IPS-20b (cell line): ENCODE measurements around the gene SPATS2L.

Experiments used
- H3K27ac ChIP-seq: one replicate; pipeline ENCODE4 v1.5.1; 2013; ENCODE audit warnings: low read length
- H3K27me3 ChIP-seq: 2 replicates; pipeline ENCODE4 v1.6.1; 2013; ENCODE audit warnings: mild to moderate bottlenecking, low read length, inconsistent platforms; ENCODE audit not compliant: insufficient read depth
- H3K36me3 ChIP-seq: 2 replicates; pipeline ENCODE4 v1.6.1; 2013; ENCODE audit warnings: low read depth, mild to moderate bottlenecking, inconsistent platforms, low read length, moderate library complexity; ENCODE audit not compliant: insufficient read depth
- H3K4me1 ChIP-seq: 2 replicates; pipeline ENCODE4 v1.6.1; 2013; ENCODE audit warnings: mild to moderate bottlenecking, control low read depth, inconsistent platforms, low read length, moderate library complexity; ENCODE audit not compliant: insufficient read depth
- H3K4me3 ChIP-seq: 2 replicates; pipeline ENCODE4 v1.5.1; 2013; ENCODE audit warnings: mild to moderate bottlenecking, low read length, inconsistent platforms
- H3K9ac ChIP-seq: 2 replicates; pipeline ENCODE4 v1.6.1; 2013; ENCODE audit warnings: low read depth, mild to moderate bottlenecking, inconsistent platforms, low read length, moderate library complexity
- H3K9me3 ChIP-seq: 2 replicates; pipeline ENCODE4 v1.6.1; 2013; ENCODE audit warnings: mild to moderate bottlenecking, low read depth, low read length, inconsistent platforms; ENCODE audit not compliant: insufficient read depth

SPATS2L gene

DNA sequence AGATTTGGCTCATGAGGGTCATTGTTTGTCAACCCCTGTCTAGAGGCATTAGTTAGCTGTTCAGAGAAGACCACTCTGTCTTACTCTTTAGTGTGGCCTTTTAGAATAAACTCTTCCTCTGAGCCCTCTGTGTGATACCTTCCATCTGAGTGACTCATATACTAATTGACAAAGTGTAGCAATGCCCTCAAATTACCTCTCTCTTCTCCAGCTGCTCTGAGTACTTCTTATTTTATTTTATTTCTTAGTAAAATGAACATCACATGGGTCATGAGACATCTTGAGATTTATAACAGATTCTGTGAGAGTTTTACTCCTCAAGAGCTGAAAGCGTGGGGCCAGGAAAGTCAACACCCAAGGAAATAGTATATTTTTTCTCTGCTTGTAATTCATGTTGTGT lies 136.0 kb downstream of the SPATS2L start:
- Histone ChIP-seq H3K4me1 (no peaks in the 10 kb centered on the region), H3K9me3 (no peaks in the 10 kb centered on the region), H3K27ac (no peak overlapping the region), H3K4me3 (no peak overlapping the region), H3K9ac (no peak overlapping the region), H3K36me3 (peaks cover 85% of the 10 kb centered on the region), H3K27me3 (no peaks in the 10 kb centered on the region)

DNA sequence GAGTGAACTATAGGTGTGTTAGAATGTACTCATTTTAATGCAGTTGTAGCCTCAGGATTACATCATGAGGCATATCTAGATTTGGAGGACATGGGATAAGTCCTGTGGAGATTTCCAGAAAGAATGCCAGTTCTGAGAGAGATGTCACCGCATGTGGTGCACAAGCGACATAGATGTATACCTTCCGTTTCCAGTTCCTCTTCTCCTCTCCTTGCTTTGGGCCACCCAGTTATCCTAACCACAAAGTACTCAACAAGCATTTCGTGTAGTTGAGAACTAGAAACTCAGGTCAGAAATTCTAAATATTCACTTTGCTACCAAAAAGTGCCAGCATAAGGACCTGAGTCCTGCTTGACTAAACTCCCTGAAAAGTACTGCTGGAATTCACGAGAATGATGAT lies 136.9 kb downstream of the SPATS2L start:
- no peak overlapping the region for H3K27ac ChIP-seq
- H3K36me3 ChIP-seq = peaks cover 87% of the 10 kb centered on the region
- no peaks in the 10 kb centered on the region for H3K27me3 ChIP-seq
- no peak overlapping the region for H3K4me3 ChIP-seq
- no peak overlapping the region for H3K9ac ChIP-seq
- H3K4me1 ChIP-seq = no peaks in the 10 kb centered on the region
- H3K9me3 ChIP-seq = no peaks in the 10 kb centered on the region

DNA sequence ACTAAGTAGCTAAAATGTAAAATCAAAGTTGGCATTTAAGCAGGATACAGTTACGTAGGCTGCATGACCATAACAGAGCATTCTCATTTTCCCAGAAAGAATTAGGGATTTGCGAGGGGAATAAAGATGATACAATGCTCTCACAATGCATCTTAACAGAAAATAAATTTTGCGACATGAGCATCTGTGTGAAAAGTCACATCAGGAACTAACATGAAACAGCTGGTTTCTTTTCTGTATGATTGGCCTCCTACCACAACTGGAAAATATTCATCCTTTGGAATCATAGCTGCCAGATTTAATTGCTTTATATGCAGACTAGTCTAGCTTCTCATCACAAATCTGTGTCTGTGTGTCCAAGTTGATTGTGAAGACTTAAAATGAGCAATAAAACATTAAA lies 137.4 kb downstream of the SPATS2L start:
- no peak overlapping the region for H3K4me3 ChIP-seq
- no peaks in the 10 kb centered on the region for H3K4me1 ChIP-seq
- no peaks in the 10 kb centered on the region for H3K27me3 ChIP-seq
- H3K9ac ChIP-seq = no peak overlapping the region
- H3K36me3 ChIP-seq = peaks cover 87% of the 10 kb centered on the region
- no peaks in the 10 kb centered on the region for H3K9me3 ChIP-seq
- no peak overlapping the region for H3K27ac ChIP-seq

DNA sequence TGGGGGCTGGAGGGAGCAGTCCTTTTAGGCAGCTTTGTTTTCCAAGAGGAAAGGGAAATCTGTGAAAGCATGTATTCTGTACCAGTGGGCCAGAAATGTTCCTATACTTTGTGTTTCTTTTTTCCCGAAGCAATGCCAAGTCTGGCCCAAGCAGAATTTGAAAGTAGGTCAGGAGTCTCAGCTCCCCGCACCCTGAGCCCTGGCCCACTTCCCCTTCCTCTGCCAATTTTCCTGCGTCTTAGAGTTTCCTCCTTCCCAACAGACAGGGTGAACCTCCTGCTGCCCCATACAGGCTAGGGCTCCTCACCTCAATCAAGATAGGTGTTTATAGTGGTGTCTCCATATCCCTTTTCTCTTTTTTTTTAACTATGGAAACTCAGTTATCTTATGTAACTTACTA lies 138.0 kb downstream of the SPATS2L start:
- no peak overlapping the region for H3K4me3 ChIP-seq
- H3K9me3 ChIP-seq = no peaks in the 10 kb centered on the region
- H3K36me3 ChIP-seq = peaks cover 87% of the 10 kb centered on the region
- no peak overlapping the region for H3K27ac ChIP-seq
- no peak overlapping the region for H3K9ac ChIP-seq
- H3K27me3 ChIP-seq = no peaks in the 10 kb centered on the region
- H3K4me1 ChIP-seq = no peaks in the 10 kb centered on the region

DNA sequence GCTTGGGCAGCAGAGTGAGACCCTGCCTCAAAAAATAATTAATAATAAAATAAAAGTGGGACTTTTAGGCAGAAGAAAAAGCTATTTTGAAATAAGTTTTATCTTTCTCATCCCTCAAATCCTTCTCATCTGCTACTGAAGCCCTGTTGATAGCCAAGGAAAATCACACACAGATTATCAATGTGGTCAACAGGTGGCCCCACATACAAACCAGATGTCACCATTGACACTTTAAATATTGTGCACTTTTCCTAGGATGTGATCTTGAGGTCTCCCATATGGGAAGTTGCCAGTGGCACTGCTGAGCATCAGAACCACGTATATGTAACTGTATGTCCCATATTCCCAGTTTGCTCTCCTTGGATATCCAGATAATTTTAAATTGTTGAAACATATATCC lies 138.8 kb downstream of the SPATS2L start:
- Histone ChIP-seq H3K4me3 (no peak overlapping the region), H3K27me3 (no peaks in the 10 kb centered on the region), H3K9me3 (no peaks in the 10 kb centered on the region), H3K27ac (no peak overlapping the region), H3K4me1 (no peaks in the 10 kb centered on the region), H3K36me3 (peaks cover 85% of the 10 kb centered on the region), H3K9ac (no peak overlapping the region)

DNA sequence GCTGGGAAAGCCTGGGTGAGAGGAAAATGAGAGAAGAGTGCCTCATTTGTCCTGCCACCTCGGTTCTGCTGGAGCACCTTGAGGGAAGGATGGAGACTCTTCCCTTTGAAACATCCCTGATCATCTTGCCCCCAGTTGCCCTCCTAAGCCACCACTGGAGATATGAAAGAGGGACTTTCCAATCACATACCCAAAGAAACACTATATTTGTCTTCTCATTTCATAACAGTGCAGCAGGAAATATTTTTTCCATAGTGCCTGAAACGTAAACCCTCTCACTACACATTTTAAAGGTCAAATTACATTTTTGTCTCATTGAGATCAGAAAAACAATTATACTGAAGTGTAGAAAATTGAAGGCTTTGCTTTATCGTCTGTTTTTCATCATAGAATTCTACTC lies 140.1 kb downstream of the SPATS2L start:
- H3K36me3 ChIP-seq = peaks cover 83% of the 10 kb centered on the region
- H3K9me3 ChIP-seq = no peaks in the 10 kb centered on the region
- no peaks in the 10 kb centered on the region for H3K27me3 ChIP-seq
- no peak overlapping the region for H3K27ac ChIP-seq
- H3K9ac ChIP-seq = no peak overlapping the region
- no peaks in the 10 kb centered on the region for H3K4me1 ChIP-seq
- H3K4me3 ChIP-seq = no peak overlapping the region

DNA sequence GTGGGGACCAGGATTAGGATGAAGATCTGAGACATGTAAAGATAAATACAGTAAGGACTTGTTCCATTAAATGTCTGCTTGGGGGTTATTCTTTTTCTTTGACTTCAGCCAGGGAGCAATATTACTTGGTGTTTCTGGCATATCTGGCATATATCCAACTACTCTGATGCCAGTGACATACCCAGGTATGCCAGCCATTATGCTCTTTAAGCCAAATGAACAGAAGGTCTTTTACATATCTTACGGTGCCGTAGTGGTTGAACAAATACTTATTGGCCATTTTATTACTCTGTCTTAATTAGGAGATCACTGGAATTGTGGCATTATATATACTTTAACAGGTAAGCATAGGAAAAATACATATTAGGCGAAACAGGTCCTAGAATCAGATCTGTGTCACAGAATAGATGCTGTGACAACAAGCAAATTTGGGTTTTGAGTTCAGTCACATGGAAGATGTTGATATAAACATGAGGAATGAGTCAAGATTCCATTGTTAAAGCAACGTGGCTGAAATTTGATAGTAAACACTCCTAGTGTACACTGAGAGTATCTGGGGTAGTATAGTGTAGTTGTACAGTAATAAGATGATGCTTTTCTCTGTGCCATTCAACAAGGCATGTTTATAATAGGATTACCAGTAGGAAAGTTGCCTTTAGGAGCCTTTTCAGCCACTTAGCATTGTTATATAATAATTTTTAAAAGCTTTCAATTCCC lies 140.8 kb downstream of the SPATS2L start:
- no peak overlapping the region for H3K9ac ChIP-seq
- no peak overlapping the region for H3K27ac ChIP-seq
- no peaks in the 10 kb centered on the region for H3K4me1 ChIP-seq
- peaks cover 76% of the 10 kb centered on the region for H3K36me3 ChIP-seq
- no peaks in the 10 kb centered on the region for H3K9me3 ChIP-seq
- H3K4me3 ChIP-seq = no peak overlapping the region
- no peaks in the 10 kb centered on the region for H3K27me3 ChIP-seq

DNA sequence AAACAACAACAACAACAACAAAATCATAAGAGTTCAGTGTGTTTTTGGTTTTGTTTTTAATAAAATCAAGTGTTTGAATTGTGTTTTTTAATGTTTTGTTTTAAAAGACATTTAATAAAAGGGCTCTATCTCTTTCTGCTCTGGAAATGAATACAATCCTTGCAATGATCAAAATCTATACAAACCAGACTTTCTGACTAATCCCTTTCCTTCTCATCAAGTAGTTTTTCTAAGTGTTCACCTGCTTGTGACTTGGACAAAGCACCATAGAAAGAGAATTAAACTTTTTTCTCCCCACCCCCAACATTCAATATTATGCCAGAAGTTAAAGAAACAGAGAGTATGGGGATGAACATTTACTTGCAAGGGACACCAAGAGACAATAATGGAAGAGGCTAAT lies 142.0 kb downstream of the SPATS2L start:
- Histone ChIP-seq H3K27me3 (no peaks in the 10 kb centered on the region), H3K4me1 (0 out of 2 replicates have a peak, but pooled peaks cover 2% of the 10 kb centered on the region), H3K4me3 (no peak overlapping the region), H3K9ac (no peak overlapping the region), H3K9me3 (no peaks in the 10 kb centered on the region), H3K27ac (no peak overlapping the region), H3K36me3 (peaks cover 65% of the 10 kb centered on the region)

DNA sequence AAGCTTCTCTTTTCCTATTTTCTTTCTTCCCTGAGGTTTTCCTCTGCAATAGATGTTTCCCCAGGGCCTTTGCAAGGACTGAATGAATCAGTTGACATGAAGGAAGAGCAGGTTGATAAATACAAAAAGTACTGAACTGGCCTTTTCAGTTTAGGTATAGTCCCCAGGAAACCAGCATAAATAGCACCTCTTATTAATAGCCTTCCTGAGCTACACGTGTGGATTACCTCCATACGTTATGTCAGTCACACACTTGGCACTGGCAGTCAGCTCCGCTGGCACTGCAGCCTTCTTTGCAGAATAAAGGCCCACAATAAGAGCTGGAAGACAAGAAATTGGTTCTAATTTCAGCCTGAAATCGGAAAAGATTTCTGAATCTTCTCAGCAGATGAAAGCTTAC lies 142.7 kb downstream of the SPATS2L start:
- Histone ChIP-seq H3K9me3 (no peaks in the 10 kb centered on the region), H3K4me1 (0 out of 2 replicates have a peak, but pooled peaks cover 3% of the 10 kb centered on the region), H3K27ac (no peak overlapping the region), H3K36me3 (peaks cover 61% of the 10 kb centered on the region; the same call in 1 of the 2 replicates), H3K9ac (no peak overlapping the region), H3K4me3 (no peak overlapping the region), H3K27me3 (no peaks in the 10 kb centered on the region)

DNA sequence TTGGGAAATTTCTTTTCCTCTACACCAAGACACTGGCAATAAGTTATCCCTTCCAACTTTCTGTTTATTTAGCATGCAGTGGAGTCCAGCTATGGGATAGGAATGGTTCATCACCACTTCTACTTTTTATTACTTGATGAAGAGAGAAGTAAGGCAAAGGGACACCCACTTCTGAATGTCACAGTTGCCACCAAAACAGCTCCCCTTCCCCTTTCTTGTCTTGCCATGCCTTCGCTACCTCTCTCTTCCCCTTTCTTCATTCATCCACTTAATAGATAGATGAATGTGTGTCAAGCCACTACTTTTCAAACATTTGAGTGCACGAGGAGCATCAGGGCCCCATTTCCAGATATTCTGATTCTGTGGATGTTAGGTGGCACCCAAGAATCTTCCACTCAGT lies 143.8 kb downstream of the SPATS2L start:
- H3K9me3 ChIP-seq = no peaks in the 10 kb centered on the region
- 0 out of 2 replicates have a peak, but pooled peaks cover 3% of the 10 kb centered on the region for H3K4me1 ChIP-seq
- H3K27me3 ChIP-seq = no peaks in the 10 kb centered on the region
- no peak overlapping the region for H3K27ac ChIP-seq
- H3K4me3 ChIP-seq = no peak overlapping the region
- no peak overlapping the region for H3K9ac ChIP-seq
- peaks cover 63% of the 10 kb centered on the region; the same call in 1 of the 2 replicates for H3K36me3 ChIP-seq

DNA sequence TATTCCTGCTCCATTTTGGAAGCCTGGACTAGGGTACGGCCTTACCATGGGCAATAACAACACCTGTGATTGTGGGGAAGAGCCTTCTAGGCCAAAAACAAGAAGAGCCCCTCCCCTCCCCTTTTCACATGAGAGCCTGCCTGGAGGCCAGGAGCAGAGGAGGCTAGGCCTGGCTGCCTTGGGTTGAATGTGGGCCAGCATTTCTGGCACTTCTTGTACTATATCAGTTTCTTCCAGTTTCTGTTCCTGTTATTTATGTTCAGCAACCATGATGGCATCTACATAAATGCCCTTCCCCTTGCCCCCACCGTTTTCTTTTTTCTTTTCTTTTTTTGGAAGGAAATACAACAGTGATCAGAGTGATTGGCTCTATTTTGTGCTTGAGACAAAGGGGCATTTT lies 145.0 kb downstream of the SPATS2L start:
- no peak overlapping the region for H3K27ac ChIP-seq

DNA sequence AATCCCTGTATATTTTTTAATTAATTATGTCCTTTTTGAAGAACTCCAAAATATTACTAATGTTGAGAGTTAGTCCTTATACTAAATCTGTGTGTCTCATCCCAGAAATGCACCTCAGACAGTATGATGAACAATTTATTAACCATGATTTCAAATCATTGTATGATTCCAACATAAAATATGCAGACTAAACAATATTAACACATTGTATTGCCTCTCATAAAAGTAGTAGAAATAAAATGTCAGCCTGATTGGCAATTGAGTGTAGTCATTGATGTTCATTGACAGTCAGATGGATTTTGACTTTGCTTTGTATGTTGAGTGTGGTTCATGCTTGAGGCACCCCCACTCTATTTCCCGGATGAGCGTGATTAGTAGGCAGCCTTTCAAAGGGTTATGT lies 145.9 kb downstream of the SPATS2L start:
- no peaks in the 10 kb centered on the region for H3K27me3 ChIP-seq
- no peak overlapping the region for H3K27ac ChIP-seq
- 0 out of 2 replicates have a peak, but pooled peaks cover 3% of the 10 kb centered on the region for H3K4me1 ChIP-seq
- no peak overlapping the region for H3K9ac ChIP-seq
- H3K4me3 ChIP-seq = no peak overlapping the region
- no peaks in the 10 kb centered on the region for H3K9me3 ChIP-seq
- peaks cover 62% of the 10 kb centered on the region; the same call in 1 of the 2 replicates for H3K36me3 ChIP-seq

More for the DNA sequence above, 145.0 kb downstream of the SPATS2L start:
- Histone ChIP-seq H3K9me3 (no peaks in the 10 kb centered on the region), H3K9ac (no peak overlapping the region), H3K4me1 (0 out of 2 replicates have a peak, but pooled peaks cover 3% of the 10 kb centered on the region), H3K27me3 (no peaks in the 10 kb centered on the region), H3K36me3 (peaks cover 63% of the 10 kb centered on the region; the same call in 1 of the 2 replicates), H3K4me3 (no peak overlapping the region)
